Midbrain (tissue), 1 donor: ENCODE results near the gene OR1G1.
"Not testable (repeated sequence)": the region's sequence is repeated elsewhere in the genome, so short reads cannot be mapped to it uniquely, and the experiment has no call there.

Experiments used
- DNase-seq: peaks from one replicate; lab custom pipeline; 2025; lab: John Stamatoyannopoulos, UW

Gene OR1G1

GRCh38 chr17:3127451-3127850, at the start of gene OR1G1:
OR1G1 (minus strand) TSS chr17:3127551; CDS start chr17:3127551, 0 bp downstream.
- DNase-seq, result no peak

- DNase-seq, result no peak
These were observed 40.2 kb upstream of the OR1G1 start for GRCh38 chr17:3167574-3167973.

- DNase-seq, result no peak
These were observed 29.9 kb upstream of the OR1G1 start for GRCh38 chr17:3157218-3157617.

- DNase-seq, result not testable (repeated sequence)
These were observed 10.1 kb upstream of the OR1G1 start for GRCh38 chr17:3137494-3137893.

- no peak for DNase-seq
These were observed 23.0 kb downstream of the OR1G1 start, which contains the start of gene OR1D2 for GRCh38 chr17:3104322-3104721. OR1D2 (minus strand) TSS chr17:3104422; CDS start chr17:3092996, 11,426 bp downstream.
